ENCODE results near the gene CCP110.

DNA sequence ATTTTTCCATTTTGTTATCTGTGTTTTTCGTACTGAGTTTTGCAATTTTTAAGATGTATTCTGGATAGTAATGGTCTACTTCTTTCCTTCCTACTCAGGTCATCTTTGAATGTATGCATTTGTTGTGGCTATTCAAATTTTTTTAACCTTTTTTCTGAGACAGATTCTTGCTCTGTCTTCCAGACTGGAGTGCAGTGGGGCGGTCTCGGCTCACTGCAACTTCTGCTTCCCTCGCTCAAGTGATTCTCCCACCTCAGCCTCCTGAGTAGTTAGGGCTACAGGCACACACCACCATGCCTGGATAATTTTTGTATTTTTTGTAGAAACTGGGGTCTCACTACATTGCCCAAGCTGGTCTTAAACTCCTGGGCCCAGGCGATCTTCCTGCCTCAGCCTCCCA is 65.4 kb downstream of the CCP110 start:
- TF ChIP-seq, protein P1, sequence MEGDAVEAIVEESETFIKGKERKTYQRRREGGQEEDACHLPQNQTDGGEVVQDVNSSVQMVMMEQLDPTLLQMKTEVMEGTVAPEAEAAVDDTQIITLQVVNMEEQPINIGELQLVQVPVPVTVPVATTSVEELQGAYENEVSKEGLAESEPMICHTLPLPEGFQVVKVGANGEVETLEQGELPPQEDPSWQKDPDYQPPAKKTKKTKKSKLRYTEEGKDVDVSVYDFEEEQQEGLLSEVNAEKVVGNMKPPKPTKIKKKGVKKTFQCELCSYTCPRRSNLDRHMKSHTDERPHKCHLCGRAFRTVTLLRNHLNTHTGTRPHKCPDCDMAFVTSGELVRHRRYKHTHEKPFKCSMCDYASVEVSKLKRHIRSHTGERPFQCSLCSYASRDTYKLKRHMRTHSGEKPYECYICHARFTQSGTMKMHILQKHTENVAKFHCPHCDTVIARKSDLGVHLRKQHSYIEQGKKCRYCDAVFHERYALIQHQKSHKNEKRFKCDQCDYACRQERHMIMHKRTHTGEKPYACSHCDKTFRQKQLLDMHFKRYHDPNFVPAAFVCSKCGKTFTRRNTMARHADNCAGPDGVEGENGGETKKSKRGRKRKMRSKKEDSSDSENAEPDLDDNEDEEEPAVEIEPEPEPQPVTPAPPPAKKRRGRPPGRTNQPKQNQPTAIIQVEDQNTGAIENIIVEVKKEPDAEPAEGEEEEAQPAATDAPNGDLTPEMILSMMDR (IDR thresholded peaks at IDR 0.05; ENCODE audit: low read length) = no peak
- TF ChIP-seq EZH2 (IDR thresholded peaks at IDR 0.05; ENCODE audit: borderline replicate concordance, low read length) = no peak
